WTC11 (cell line): ENCODE measurements around the gene JAKMIP1. TPM values are rescaled to one million over a fixed set of nuclear protein-coding genes. Genes with fewer than 3 reads are reported as not detected.

ENCODE experiments used
- ATAC-seq: fragments of 200-7000 bp; cut with Tn5 transposase; 2 replicates; pipeline ENCODE4 v1.10.0; 2021; ENCODE audit warnings: mild to moderate bottlenecking, moderate library complexity
- CTCF ChIA-PET: fragments of 300-600 bp; sonication (Branson Sonifier 250); formaldehyde crosslinking; loops from one replicate; lab custom pipeline; 2021; ENCODE audit warnings: antibody characterized with exemption; lab: Charles Lee
- POLR2A ChIA-PET: fragments of 350-600 bp; sonication (Branson Sonifier 250); formaldehyde crosslinking; loops from one replicate; lab custom pipeline; 2021; ENCODE audit warnings: antibody characterized with exemption; lab: Charles Lee
- DNase-seq: peaks from one replicate; pipeline ENCODE4 v3.0.0; 2021; ENCODE audit warnings: low spot score
- H3K27ac Mint-ChIP-seq: 2 replicates; pipeline ENCODE4 v1.8.0; 2021; ENCODE audit warnings: mixed read lengths
- H3K27me3 Mint-ChIP-seq: 2 replicates; pipeline ENCODE4 v1.8.0; 2021; ENCODE audit warnings: low read depth, mild to moderate bottlenecking, moderate library complexity, mixed read lengths
- H3K36me3 Mint-ChIP-seq: 2 replicates; pipeline ENCODE4 v1.8.0; 2021; ENCODE audit warnings: mixed read lengths
- H3K4me1 Mint-ChIP-seq: 2 replicates; pipeline ENCODE4 v1.8.0; 2022; ENCODE audit warnings: mixed read lengths
- H3K4me3 Mint-ChIP-seq: 2 replicates; pipeline ENCODE4 v1.8.0; 2021; ENCODE audit warnings: mild to moderate bottlenecking, moderate library complexity, mixed read lengths
- H3K9me3 Mint-ChIP-seq: 2 replicates; pipeline ENCODE4 v1.8.0; 2021; ENCODE audit warnings: mixed read lengths
- ATF2 ChIP-seq: sonication (generic); formaldehyde crosslinking; IDR thresholded peaks from 2 replicates; pipeline ENCODE4 v1.8.1; 2022; ENCODE audit warnings: low read depth, missing genetic modification reagents, borderline replicate concordance
- FOXK1 ChIP-seq: sonication (generic); formaldehyde crosslinking; IDR thresholded peaks from 2 replicates; pipeline ENCODE4 v1.8.0; 2022; ENCODE audit warnings: mild to moderate bottlenecking, moderate library complexity, missing genetic modification reagents
- GRHL2 ChIP-seq: fragments of 250-450 bp; sonication (Bioruptor Pico); IDR thresholded peaks from 2 replicates; pipeline ENCODE4 v1.8.0; 2022; ENCODE audit warnings: mild to moderate bottlenecking, moderate library complexity; ENCODE audit not compliant: insufficient replicate concordance, severe bottlenecking
- HMGXB4 ChIP-seq: sonication (generic); formaldehyde crosslinking; IDR thresholded peaks from 2 replicates; pipeline ENCODE4 v1.8.1; 2023; ENCODE audit warnings: mild to moderate bottlenecking, moderate library complexity, missing genetic modification reagents
- NFE2L1 ChIP-seq: sonication (generic); formaldehyde crosslinking; IDR thresholded peaks from 2 replicates; pipeline ENCODE4 v1.8.1; 2023; ENCODE audit warnings: missing genetic modification reagents
- OVOL2 ChIP-seq: fragments of 250-450 bp; sonication (Bioruptor Pico); IDR thresholded peaks from 2 replicates; pipeline ENCODE4 v1.9.0; 2021; ENCODE audit warnings: mild to moderate bottlenecking, borderline replicate concordance
- PRDM15 ChIP-seq: sonication (generic); formaldehyde crosslinking; IDR thresholded peaks from 2 replicates; pipeline ENCODE4 v1.8.0; 2022; ENCODE audit warnings: missing genetic modification reagents
- PREB ChIP-seq: sonication (generic); formaldehyde crosslinking; IDR thresholded peaks from 2 replicates; pipeline ENCODE4 v1.8.1; 2022; ENCODE audit warnings: mild to moderate bottlenecking, missing genetic modification reagents, moderate library complexity, borderline replicate concordance
- ZBTB21 ChIP-seq: sonication (generic); formaldehyde crosslinking; IDR thresholded peaks from 2 replicates; pipeline ENCODE4 v1.8.1; 2023; ENCODE audit warnings: mild to moderate bottlenecking, missing genetic modification reagents, borderline replicate concordance
- ZBTB43 ChIP-seq: sonication (generic); formaldehyde crosslinking; IDR thresholded peaks from 2 replicates; pipeline ENCODE4 v1.8.1; 2023; ENCODE audit warnings: mild to moderate bottlenecking, missing genetic modification reagents
- ZNF423 ChIP-seq: fragments of 250-450 bp; sonication (Bioruptor Pico); IDR thresholded peaks from 2 replicates; pipeline ENCODE4 v2.1.2; 2022; ENCODE audit warnings: mild to moderate bottlenecking, moderate library complexity
- total RNA-seq: library from RNA; stranded (reverse); gene quantifications from 3 replicates; pipeline ENCODE4 v1.2.3, GENCODE V29; 2021
- TF ChIP-seq, protein P1 (sequence below): sonication (generic); formaldehyde crosslinking; IDR thresholded peaks from 2 replicates; pipeline ENCODE4 v1.8.1; 2023; ENCODE audit warnings: mild to moderate bottlenecking, missing genetic modification reagents
- TF ChIP-seq, protein P2 (sequence below): fragments of 200-600 bp; IDR thresholded peaks from 2 replicates; pipeline ENCODE4 v1.8.0; 2022; ENCODE audit warnings: antibody characterized with exemption
- TF ChIP-seq, protein P3 (sequence below): fragments of 250-450 bp; sonication (Bioruptor Pico); IDR thresholded peaks from 2 replicates; pipeline ENCODE4 v1.9.0; 2021; ENCODE audit warnings: moderate library complexity, mild to moderate bottlenecking, inconsistent platforms, borderline replicate concordance

The JAKMIP1 gene
- total RNA-seq, 1 experiment from 2014 or later: 4.0 TPM

GRCh38 chr4:6110681-6111353 is 89.5 kb downstream of the JAKMIP1 start:
- Mint-ChIP-seq H3K9me3 (no peaks in the 10 kb centered on the region), H3K27me3 (peaks cover 10% of the 10 kb centered on the region), H3K36me3 (no peaks in the 10 kb centered on the region), H3K4me1 (peaks cover 21% of the 10 kb centered on the region), H3K4me3 (no peak overlapping the region), H3K27ac (no peak overlapping the region)
- ATAC-seq (no peak), DNase-seq (no peak)
- CTCF ChIA-PET: interaction anchor here (0.9 to 3.1 kb wide), 19 partner anchors 8 to 220 kb away, joined by 3 to 13 read pairs (median 4); partner anchors contain the start of gene JAKMIP1
- POLR2A ChIA-PET: no interaction called here
- TF ChIP-seq ZNF423 (CRISPR knock-in tag) (no peak), NFE2L1 (CRISPR knock-in tag) (no peak), FOXK1 (CRISPR knock-in tag) (no peak), GRHL2 (CRISPR knock-in tag) (no peak)
- TF ChIP-seq, protein P1, sequence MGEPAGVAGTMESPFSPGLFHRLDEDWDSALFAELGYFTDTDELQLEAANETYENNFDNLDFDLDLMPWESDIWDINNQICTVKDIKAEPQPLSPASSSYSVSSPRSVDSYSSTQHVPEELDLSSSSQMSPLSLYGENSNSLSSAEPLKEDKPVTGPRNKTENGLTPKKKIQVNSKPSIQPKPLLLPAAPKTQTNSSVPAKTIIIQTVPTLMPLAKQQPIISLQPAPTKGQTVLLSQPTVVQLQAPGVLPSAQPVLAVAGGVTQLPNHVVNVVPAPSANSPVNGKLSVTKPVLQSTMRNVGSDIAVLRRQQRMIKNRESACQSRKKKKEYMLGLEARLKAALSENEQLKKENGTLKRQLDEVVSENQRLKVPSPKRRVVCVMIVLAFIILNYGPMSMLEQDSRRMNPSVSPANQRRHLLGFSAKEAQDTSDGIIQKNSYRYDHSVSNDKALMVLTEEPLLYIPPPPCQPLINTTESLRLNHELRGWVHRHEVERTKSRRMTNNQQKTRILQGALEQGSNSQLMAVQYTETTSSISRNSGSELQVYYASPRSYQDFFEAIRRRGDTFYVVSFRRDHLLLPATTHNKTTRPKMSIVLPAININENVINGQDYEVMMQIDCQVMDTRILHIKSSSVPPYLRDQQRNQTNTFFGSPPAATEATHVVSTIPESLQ (CRISPR knock-in tag): no peak

- Mint-ChIP-seq H3K4me3 (no peak overlapping the region), H3K27ac (no peak overlapping the region), H3K27me3 (peaks cover 11% of the 10 kb centered on the region), H3K36me3 (no peaks in the 10 kb centered on the region), H3K9me3 (no peaks in the 10 kb centered on the region), H3K4me1 (peaks cover 21% of the 10 kb centered on the region)
- TF ChIP-seq HMGXB4 (CRISPR knock-in tag): 0 out of 2 replicates have a peak, but pooled peaks have one; percentile 37
- peak; percentile 90 for TF ChIP-seq PRDM15
- TF ChIP-seq OVOL2 (CRISPR knock-in tag): no peak
- TF ChIP-seq, protein P2, sequence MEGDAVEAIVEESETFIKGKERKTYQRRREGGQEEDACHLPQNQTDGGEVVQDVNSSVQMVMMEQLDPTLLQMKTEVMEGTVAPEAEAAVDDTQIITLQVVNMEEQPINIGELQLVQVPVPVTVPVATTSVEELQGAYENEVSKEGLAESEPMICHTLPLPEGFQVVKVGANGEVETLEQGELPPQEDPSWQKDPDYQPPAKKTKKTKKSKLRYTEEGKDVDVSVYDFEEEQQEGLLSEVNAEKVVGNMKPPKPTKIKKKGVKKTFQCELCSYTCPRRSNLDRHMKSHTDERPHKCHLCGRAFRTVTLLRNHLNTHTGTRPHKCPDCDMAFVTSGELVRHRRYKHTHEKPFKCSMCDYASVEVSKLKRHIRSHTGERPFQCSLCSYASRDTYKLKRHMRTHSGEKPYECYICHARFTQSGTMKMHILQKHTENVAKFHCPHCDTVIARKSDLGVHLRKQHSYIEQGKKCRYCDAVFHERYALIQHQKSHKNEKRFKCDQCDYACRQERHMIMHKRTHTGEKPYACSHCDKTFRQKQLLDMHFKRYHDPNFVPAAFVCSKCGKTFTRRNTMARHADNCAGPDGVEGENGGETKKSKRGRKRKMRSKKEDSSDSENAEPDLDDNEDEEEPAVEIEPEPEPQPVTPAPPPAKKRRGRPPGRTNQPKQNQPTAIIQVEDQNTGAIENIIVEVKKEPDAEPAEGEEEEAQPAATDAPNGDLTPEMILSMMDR: peak; percentile 65; the same call in 1 of the 2 replicates
- ATAC-seq (peak; percentile 99), DNase-seq (peak; percentile 85)
- CTCF ChIA-PET: interaction anchor here (0.9 to 3.1 kb wide), 19 partner anchors 9 to 221 kb away, joined by 3 to 13 read pairs (median 4); partner anchors contain the start of gene JAKMIP1
- POLR2A ChIA-PET: no interaction called here
Measured at GRCh38 chr4:6109842-6110560, 90.3 kb downstream of the JAKMIP1 start.

- ChIA-PET POLR2A (no interaction called here), CTCF (no interaction called here)
- DNase-seq: no peak
- no peak for TF ChIP-seq ATF2 (CRISPR knock-in tag)
- TF ChIP-seq ZBTB21 (CRISPR knock-in tag): no peak
- TF ChIP-seq PREB (CRISPR knock-in tag): no peak
- no peak for TF ChIP-seq ZBTB43
- TF ChIP-seq, protein P3, sequence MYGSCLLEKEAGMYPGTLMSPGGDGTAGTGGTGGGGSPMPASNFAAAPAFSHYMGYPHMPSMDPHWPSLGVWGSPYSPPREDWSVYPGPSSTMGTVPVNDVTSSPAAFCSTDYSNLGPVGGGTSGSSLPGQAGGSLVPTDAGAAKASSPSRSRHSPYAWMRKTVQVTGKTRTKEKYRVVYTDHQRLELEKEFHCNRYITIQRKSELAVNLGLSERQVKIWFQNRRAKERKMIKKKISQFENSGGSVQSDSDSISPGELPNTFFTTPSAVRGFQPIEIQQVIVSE: no peak
Measured at GRCh38 chr4:6107886-6108285, 92.5 kb downstream of the JAKMIP1 start.

More at GRCh38 chr4:6107886-6108285, 92.5 kb downstream of the JAKMIP1 start:
- H3K4me3 Mint-ChIP-seq: no peak overlapping the region
- peaks cover 11% of the 10 kb centered on the region for H3K27me3 Mint-ChIP-seq
- ATAC-seq: no peak
- peaks cover 33% of the 10 kb centered on the region for H3K4me1 Mint-ChIP-seq
- no peaks in the 10 kb centered on the region for H3K9me3 Mint-ChIP-seq
- H3K36me3 Mint-ChIP-seq: peaks cover 5% of the 10 kb centered on the region
- H3K27ac Mint-ChIP-seq: no peak overlapping the region
